ENCODE data around the gene DGLUCY.

Gene DGLUCY

GRCh38 chr14:91256661-91257060, 142.8 kb downstream of the DGLUCY start:
- Histone ChIP-seq H4K91ac (ENCODE audit: low read length) (no peak overlapping the region), H3K36me3 (ENCODE audit: control insufficient read depth in 1 of 2, insufficient read depth in 2 of 2, low read depth in 1 of 2, low read length in 2 of 2) (no peaks in the 10 kb centered on the region), H4K8ac (ENCODE audit: low read length) (no peak overlapping the region), H3K27me3 (ENCODE audit: control insufficient read depth in 1 of 2, insufficient read depth in 1 of 2, low read length in 2 of 2) (no peaks in the 10 kb centered on the region), H3K14ac (ENCODE audit: low read length in 2 of 2) (no peak overlapping the region), H3K27ac (ENCODE audit: low read length, poor library complexity, severe bottlenecking) (no peak overlapping the region), H2BK5ac (ENCODE audit: low read depth, low read length, poor library complexity, severe bottlenecking) (no peak overlapping the region), H3K9ac (ENCODE audit: low read length) (no peak overlapping the region), H3K4me3 (ENCODE audit: insufficient read depth in 1 of 2, low read depth in 1 of 2, low read length in 2 of 2) (no peak overlapping the region), H3K4me2 (ENCODE audit: low read length, poor library complexity, severe bottlenecking) (no peak overlapping the region), H3K79me1 (replicated peaks; ENCODE audit: low read length, poor library complexity, severe bottlenecking) (no peaks in the 10 kb centered on the region), H3K18ac (ENCODE audit: low read depth in 1 of 2, low read length in 2 of 2) (no peak overlapping the region), H3K9me3 (ENCODE audit: control insufficient read depth, low read length) (no peaks in the 10 kb centered on the region), H2AK5ac (ENCODE audit: low read length, severe bottlenecking) (no peak overlapping the region), H2BK15ac (ENCODE audit: low read depth, poor library complexity, severe bottlenecking) (no peak overlapping the region), H3K23ac (ENCODE audit: low read length in 2 of 2) (no peak overlapping the region), H2BK12ac (ENCODE audit: low read length in 2 of 2) (no peak overlapping the region), H2AFZ (ENCODE audit: low read depth, low read length) (no peak overlapping the region), H2BK120ac (ENCODE audit: low read depth, low read length) (no peak overlapping the region), H3K4me1 (ENCODE audit: control insufficient read depth, insufficient read depth, low read depth, low read length) (peaks cover 18% of the 10 kb centered on the region), H3K4ac (ENCODE audit: low read depth in 1 of 2, low read length in 2 of 2) (no peak overlapping the region)
- 89% methylated on average over 1 of the region's 1 CpG for WGBS
- no peak for DNase-seq

DNA sequence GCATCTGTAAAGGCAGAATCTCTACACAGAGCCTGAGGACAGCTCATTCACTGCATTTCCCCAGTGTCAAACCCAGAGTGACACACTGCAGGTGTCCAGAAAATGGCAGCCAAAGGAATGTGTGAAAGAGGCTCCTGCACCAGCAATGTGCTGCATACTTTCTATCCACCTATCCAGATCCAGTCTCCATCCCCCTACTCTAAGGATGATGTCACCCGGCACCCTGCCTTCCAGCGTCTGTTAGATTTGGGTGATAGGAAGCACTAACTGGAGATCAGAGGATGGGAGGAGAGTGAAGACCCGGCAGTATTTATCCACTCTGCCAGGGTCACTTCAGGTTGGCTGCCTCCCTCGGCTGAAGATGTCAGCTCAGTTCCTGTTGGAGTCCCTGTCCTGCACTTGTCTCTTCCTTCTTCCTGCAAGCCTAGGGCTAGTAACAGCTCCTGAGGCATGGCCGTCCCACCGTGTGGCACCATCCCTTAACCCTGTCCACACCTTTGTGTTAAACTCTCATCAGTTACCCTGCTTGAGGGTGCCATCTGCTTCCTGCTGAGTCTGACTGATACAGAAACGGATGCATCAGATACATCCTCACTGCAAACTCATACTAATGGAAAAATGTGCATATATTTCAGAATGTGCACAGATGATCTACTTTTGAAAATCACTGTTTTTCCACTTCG, 143.6 kb downstream of the DGLUCY start:
- Histone ChIP-seq H3K4ac (ENCODE audit: low read depth in 1 of 2, low read length in 2 of 2) (no peak overlapping the region), H3K4me2 (ENCODE audit: low read length, poor library complexity, severe bottlenecking) (no peak overlapping the region), H3K36me3 (ENCODE audit: control insufficient read depth in 1 of 2, insufficient read depth in 2 of 2, low read depth in 1 of 2, low read length in 2 of 2) (no peaks in the 10 kb centered on the region), H3K79me1 (replicated peaks; ENCODE audit: low read length, poor library complexity, severe bottlenecking) (no peaks in the 10 kb centered on the region), H3K9me3 (ENCODE audit: control insufficient read depth, low read length) (no peaks in the 10 kb centered on the region), H3K4me1 (ENCODE audit: control insufficient read depth, insufficient read depth, low read depth, low read length) (peaks cover 18% of the 10 kb centered on the region), H3K27ac (ENCODE audit: low read length, poor library complexity, severe bottlenecking) (no peak overlapping the region), H2BK15ac (ENCODE audit: low read depth, poor library complexity, severe bottlenecking) (no peak overlapping the region), H2BK5ac (ENCODE audit: low read depth, low read length, poor library complexity, severe bottlenecking) (no peak overlapping the region), H2AK5ac (ENCODE audit: low read length, severe bottlenecking) (no peak overlapping the region), H3K9ac (ENCODE audit: low read length) (no peak overlapping the region), H2BK120ac (ENCODE audit: low read depth, low read length) (no peak overlapping the region), H3K18ac (ENCODE audit: low read depth in 1 of 2, low read length in 2 of 2) (no peak overlapping the region), H2BK12ac (ENCODE audit: low read length in 2 of 2) (no peak overlapping the region), H3K14ac (ENCODE audit: low read length in 2 of 2) (no peak overlapping the region), H4K8ac (ENCODE audit: low read length) (no peak overlapping the region), H3K4me3 (ENCODE audit: insufficient read depth in 1 of 2, low read depth in 1 of 2, low read length in 2 of 2) (no peak overlapping the region), H2AFZ (ENCODE audit: low read depth, low read length) (no peak overlapping the region), H3K27me3 (ENCODE audit: control insufficient read depth in 1 of 2, insufficient read depth in 1 of 2, low read length in 2 of 2) (no peaks in the 10 kb centered on the region), H4K91ac (ENCODE audit: low read length) (no peak overlapping the region), H3K23ac (ENCODE audit: low read length in 2 of 2) (no peak overlapping the region)
- DNase-seq: no peak
- 50% methylated on average over 8 of the region's 8 CpGs for WGBS

DNA sequence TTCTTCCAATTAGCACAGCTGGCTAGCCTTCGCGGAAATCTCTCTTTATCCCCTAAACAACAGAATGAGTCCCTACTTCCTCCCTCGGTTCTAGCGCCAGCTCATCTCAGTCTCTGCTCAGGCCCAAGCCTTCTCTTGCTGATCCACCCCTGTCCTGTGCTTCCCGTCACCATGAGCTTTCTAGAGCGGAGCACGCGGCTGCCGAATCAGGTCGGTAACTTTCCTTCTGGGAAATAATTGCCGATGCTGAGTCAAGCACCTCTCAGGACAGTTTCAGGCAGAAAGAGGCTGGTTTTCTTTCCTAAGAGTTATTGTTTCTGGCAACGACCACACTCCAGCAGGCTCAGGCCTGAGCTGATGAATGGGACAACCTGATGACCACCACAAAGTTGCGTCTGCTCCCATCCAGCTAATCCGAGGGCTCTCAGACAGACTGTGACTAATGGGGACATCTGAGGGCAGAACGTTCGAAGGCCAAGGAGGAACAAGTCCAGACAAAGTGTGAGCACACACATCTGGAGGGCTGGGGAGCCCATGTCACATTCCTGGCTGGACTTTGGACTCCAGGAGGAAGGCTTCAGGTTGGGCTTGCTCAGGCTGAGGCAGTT, 144.2 kb downstream of the DGLUCY start:
- WGBS: 71% methylated on average over 16 of the region's 16 CpGs
- Histone ChIP-seq H3K27ac (ENCODE audit: low read length, poor library complexity, severe bottlenecking) (no peak overlapping the region), H2BK120ac (ENCODE audit: low read depth, low read length) (no peak overlapping the region), H4K8ac (ENCODE audit: low read length) (no peak overlapping the region), H3K4me1 (ENCODE audit: control insufficient read depth, insufficient read depth, low read depth, low read length) (peaks cover 11% of the 10 kb centered on the region), H4K91ac (ENCODE audit: low read length) (no peak overlapping the region), H2AK5ac (ENCODE audit: low read length, severe bottlenecking) (no peak overlapping the region), H3K14ac (ENCODE audit: low read length in 2 of 2) (no peak overlapping the region), H3K9me3 (ENCODE audit: control insufficient read depth, low read length) (no peaks in the 10 kb centered on the region), H3K18ac (ENCODE audit: low read depth in 1 of 2, low read length in 2 of 2) (no peak overlapping the region), H3K9ac (ENCODE audit: low read length) (no peak overlapping the region), H3K4me2 (ENCODE audit: low read length, poor library complexity, severe bottlenecking) (no peak overlapping the region), H2BK5ac (ENCODE audit: low read depth, low read length, poor library complexity, severe bottlenecking) (no peak overlapping the region), H2AFZ (ENCODE audit: low read depth, low read length) (no peak overlapping the region), H2BK15ac (ENCODE audit: low read depth, poor library complexity, severe bottlenecking) (no peak overlapping the region), H3K4me3 (ENCODE audit: insufficient read depth in 1 of 2, low read depth in 1 of 2, low read length in 2 of 2) (no peak overlapping the region), H3K79me1 (replicated peaks; ENCODE audit: low read length, poor library complexity, severe bottlenecking) (no peaks in the 10 kb centered on the region), H3K23ac (ENCODE audit: low read length in 2 of 2) (no peak overlapping the region), H3K4ac (ENCODE audit: low read depth in 1 of 2, low read length in 2 of 2) (no peak overlapping the region), H3K36me3 (ENCODE audit: control insufficient read depth in 1 of 2, insufficient read depth in 2 of 2, low read depth in 1 of 2, low read length in 2 of 2) (no peaks in the 10 kb centered on the region), H3K27me3 (ENCODE audit: control insufficient read depth in 1 of 2, insufficient read depth in 1 of 2, low read length in 2 of 2) (no peaks in the 10 kb centered on the region), H2BK12ac (ENCODE audit: low read length in 2 of 2) (no peak overlapping the region)
- DNase-seq: peak; percentile 59

GRCh38 chr14:91258876-91259275, 145.0 kb downstream of the DGLUCY start:
- Histone ChIP-seq H3K23ac (ENCODE audit: low read length in 2 of 2) (no peak overlapping the region), H2AK5ac (ENCODE audit: low read length, severe bottlenecking) (no peak overlapping the region), H3K4ac (ENCODE audit: low read depth in 1 of 2, low read length in 2 of 2) (no peak overlapping the region), H3K4me1 (ENCODE audit: control insufficient read depth, insufficient read depth, low read depth, low read length) (peaks cover 8% of the 10 kb centered on the region), H3K36me3 (ENCODE audit: control insufficient read depth in 1 of 2, insufficient read depth in 2 of 2, low read depth in 1 of 2, low read length in 2 of 2) (no peaks in the 10 kb centered on the region), H3K27me3 (ENCODE audit: control insufficient read depth in 1 of 2, insufficient read depth in 1 of 2, low read length in 2 of 2) (peaks cover 0 to 2% of the 10 kb centered on the region in 2 experiments), H3K79me1 (replicated peaks; ENCODE audit: low read length, poor library complexity, severe bottlenecking) (no peaks in the 10 kb centered on the region), H2BK12ac (ENCODE audit: low read length in 2 of 2) (no peak overlapping the region), H3K9me3 (ENCODE audit: control insufficient read depth, low read length) (no peaks in the 10 kb centered on the region), H3K18ac (ENCODE audit: low read depth in 1 of 2, low read length in 2 of 2) (no peak overlapping the region), H4K91ac (ENCODE audit: low read length) (no peak overlapping the region), H3K27ac (ENCODE audit: low read length, poor library complexity, severe bottlenecking) (no peak overlapping the region), H3K4me3 (ENCODE audit: insufficient read depth in 1 of 2, low read depth in 1 of 2, low read length in 2 of 2) (no peak overlapping the region), H2BK15ac (ENCODE audit: low read depth, poor library complexity, severe bottlenecking) (no peak overlapping the region), H2BK120ac (ENCODE audit: low read depth, low read length) (no peak overlapping the region), H2AFZ (ENCODE audit: low read depth, low read length) (no peak overlapping the region), H3K14ac (ENCODE audit: low read length in 2 of 2) (no peak overlapping the region), H3K9ac (ENCODE audit: low read length) (no peak overlapping the region), H2BK5ac (ENCODE audit: low read depth, low read length, poor library complexity, severe bottlenecking) (no peak overlapping the region), H3K4me2 (ENCODE audit: low read length, poor library complexity, severe bottlenecking) (no peak overlapping the region), H4K8ac (ENCODE audit: low read length) (no peak overlapping the region)
- WGBS: 94% methylated on average over 2 of the region's 3 CpGs
- DNase-seq: no peak

Measured in mesenchymal stem cell (in vitro differentiated cells and primary cell).